GM12875 (cell line): ENCODE data around the gene SOX6.

ENCODE experiments used
- H3K4me3 ChIP-seq: one replicate; pipeline ENCODE4 v1.5.1; 2011; ENCODE audit warnings: low read depth, low read length, control low read depth
- TF ChIP-seq, protein P1 (sequence below): IDR thresholded peaks from 2 replicates; pipeline ENCODE4 v1.5.1; 2011; ENCODE audit warnings: low read depth, mild to moderate bottlenecking, control low read depth, inconsistent platforms, low read length, moderate library complexity, borderline replicate concordance; ENCODE audit not compliant: insufficient read depth

Gene SOX6

DNA sequence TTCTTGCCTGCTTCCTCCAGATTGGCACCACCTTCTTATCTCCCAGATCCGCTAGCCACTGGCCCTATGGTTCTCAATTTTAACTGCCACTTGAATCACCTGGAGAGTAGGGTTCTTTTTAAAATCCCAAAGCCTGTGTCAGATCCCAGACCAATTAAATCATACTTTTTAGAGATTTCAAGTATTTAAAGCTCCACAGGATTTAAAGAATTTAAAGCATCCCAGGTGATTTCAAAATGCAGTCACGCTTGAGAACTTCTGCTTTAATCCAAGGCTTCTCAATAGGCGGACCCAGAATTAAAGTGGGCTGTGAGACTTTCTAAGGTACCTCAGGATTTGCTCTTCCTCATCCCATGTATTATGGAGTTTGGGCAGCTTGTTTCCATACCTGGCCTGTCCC is 400.0 kb downstream of the SOX6 start:
- no peak overlapping the region for H3K4me3 ChIP-seq
- TF ChIP-seq, protein P1, sequence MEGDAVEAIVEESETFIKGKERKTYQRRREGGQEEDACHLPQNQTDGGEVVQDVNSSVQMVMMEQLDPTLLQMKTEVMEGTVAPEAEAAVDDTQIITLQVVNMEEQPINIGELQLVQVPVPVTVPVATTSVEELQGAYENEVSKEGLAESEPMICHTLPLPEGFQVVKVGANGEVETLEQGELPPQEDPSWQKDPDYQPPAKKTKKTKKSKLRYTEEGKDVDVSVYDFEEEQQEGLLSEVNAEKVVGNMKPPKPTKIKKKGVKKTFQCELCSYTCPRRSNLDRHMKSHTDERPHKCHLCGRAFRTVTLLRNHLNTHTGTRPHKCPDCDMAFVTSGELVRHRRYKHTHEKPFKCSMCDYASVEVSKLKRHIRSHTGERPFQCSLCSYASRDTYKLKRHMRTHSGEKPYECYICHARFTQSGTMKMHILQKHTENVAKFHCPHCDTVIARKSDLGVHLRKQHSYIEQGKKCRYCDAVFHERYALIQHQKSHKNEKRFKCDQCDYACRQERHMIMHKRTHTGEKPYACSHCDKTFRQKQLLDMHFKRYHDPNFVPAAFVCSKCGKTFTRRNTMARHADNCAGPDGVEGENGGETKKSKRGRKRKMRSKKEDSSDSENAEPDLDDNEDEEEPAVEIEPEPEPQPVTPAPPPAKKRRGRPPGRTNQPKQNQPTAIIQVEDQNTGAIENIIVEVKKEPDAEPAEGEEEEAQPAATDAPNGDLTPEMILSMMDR: no peak

DNA sequence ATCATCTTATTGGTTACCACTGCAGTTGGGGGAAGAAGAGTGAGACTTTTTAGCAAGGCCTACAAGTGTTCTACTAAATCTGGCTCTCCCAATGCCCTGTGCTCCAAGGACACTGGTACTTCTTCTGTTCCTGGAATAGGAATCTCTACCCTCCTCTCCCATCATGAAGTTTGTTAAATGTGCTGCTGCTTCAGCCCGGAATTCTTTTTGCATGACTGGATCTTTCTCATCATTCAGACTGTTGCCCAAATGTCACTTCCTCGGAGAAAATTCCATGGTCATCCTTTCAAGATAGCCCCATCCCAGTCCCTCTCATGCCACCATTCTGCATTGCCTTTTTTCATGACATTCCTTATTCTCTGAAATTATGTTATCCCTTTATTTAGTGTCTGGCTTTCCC is 400.8 kb downstream of the SOX6 start:
- no peak overlapping the region for H3K4me3 ChIP-seq
- TF ChIP-seq, protein P1: no peak

DNA sequence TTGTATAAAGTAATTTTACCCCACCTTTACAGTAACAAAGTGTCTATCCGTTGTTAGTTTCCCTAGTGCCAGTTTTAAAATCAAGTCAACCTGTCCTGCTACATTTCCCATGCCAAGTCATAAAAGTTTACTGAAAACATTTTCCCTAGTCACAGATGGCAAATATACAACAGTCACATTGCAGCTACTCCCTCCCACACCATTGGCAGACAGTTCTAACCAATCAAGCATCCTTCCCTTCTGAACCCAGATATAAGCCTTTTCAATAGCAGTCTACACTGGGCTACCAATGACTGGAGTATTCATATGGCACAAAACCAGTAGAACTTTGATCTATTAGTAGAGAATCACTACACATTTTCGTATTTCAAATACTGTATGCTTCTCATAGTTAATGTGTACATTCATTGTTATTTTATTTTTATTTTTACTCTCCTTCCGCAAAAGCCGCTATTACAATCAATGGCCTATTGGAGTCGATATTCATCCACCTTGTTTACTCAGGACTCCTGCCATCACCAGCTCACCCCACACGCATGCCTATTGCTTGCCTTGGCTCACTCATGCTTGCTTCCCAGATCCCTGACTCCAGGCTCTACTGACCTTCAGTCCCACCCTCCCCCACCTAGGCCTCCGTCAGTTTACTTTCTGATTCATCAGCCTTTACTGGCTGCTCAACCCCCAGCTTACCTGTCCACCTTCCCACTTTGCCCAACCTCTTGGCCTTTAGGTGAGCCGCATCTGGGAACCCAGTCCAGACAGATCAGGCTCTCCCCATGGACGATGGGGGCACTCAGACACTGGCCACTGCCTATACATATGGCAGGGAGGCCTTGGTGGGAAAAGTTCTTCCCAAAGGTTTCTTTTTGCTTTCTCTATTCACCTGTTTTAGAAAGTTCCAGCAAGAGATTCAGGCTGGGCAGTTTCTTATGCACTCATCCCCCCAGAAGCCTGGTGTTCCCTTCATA is 408.4 kb downstream of the SOX6 start:
- TF ChIP-seq, protein P1: no peak
- no peak overlapping the region for H3K4me3 ChIP-seq

DNA sequence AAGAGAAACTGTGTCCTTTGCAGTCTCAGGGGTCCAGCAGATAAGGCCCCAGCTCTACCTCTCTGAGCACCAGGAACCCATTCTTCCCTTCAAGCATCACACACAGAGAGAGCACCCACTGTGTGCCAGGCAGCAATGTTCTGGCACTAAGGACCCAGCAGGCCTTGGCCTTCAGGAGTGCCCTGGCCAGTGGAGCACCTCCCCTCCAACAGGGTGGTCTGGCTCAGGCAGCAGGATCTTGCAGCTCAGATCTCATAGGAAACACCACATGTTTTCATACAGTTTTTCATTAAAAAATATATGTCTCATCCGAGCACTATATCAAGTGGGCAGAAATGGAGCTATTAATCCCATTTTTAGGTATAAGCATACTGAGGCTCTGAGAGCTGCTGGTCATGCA is 410.6 kb downstream of the SOX6 start:
- TF ChIP-seq, protein P1: no peak
- no peak overlapping the region for H3K4me3 ChIP-seq

DNA sequence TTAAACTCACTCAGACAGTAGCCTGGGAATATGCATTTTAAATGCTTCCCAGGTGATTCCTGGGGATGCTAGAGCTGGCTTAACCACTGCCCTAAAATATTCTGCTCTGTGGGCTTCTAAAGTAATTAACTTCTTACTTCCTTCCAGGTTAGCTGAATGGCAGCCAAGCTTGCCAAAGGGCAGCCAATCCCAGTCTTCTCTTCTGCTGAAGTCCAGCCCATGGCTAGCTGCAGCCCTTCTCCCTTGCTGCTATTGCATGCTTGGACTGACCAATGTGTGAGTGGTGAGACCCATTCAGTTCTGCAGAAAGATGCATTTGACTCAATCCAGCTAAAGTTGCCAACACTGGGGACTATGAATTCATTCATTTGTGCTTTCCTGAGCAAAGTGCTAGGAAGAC is 411.9 kb downstream of the SOX6 start:
- no peak overlapping the region for H3K4me3 ChIP-seq
- TF ChIP-seq, protein P1: no peak

DNA sequence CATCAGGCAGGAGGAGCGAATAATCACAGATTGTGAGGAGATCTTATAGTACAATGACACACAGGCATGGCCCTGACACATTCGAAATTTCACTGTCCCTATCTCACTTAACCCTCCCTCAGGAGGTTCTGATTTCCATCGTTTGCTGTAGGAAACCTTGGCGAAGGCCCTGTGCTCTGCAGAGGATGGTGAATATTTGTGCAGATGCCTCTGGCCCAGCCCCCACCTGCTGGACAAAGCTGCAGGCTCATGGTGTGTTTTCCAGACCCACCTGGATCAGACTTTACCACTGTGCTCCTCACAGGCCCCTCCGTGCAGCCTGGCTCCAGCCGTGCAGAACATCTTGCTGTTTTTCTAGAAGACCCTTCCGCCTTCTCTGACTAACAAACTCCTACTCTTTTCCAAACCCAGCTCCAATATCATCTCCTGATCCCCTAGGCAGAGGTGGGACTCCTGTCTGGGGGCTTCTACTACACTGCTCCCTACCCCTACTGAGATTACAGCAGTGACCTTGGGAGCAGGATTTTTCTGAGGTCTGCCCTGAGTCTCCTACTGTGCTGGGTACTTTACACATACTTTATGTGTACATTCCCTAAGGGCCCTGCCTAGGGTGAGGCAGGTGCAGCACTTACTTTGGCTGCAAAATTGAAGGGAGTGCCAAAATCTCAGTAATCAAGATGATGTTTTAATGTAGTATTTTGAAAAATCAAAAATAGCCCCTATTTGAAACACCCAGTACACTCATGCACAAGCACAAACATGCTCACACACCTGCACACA is 412.7 kb downstream of the SOX6 start:
- TF ChIP-seq, protein P1: no peak
- H3K4me3 ChIP-seq: no peak overlapping the region
